AG10803 (cell line): ENCODE measurements around the gene SLC27A4.

ENCODE experiments used
- DNase-seq: peaks from one replicate; pipeline ENCODE4 v3.0.0; 2010; ENCODE audit warnings: low read depth
- H3K4me3 ChIP-seq: 2 replicates; pipeline ENCODE4 v1.5.1; 2011; ENCODE audit warnings: mild to moderate bottlenecking, low read length, control low read depth
- TF ChIP-seq, protein P1 (sequence below): conservative IDR thresholded peaks from 2 replicates; pipeline ENCODE4 v1.5.1; 2011; ENCODE audit warnings: mild to moderate bottlenecking, low read length, control low read depth, inconsistent platforms

SLC27A4 gene

GRCh38 chr9:128397831-128398230 is 57.5 kb downstream of the SLC27A4 start:
- DNase-seq = no peak
- no peak overlapping the region for H3K4me3 ChIP-seq
- TF ChIP-seq, protein P1, sequence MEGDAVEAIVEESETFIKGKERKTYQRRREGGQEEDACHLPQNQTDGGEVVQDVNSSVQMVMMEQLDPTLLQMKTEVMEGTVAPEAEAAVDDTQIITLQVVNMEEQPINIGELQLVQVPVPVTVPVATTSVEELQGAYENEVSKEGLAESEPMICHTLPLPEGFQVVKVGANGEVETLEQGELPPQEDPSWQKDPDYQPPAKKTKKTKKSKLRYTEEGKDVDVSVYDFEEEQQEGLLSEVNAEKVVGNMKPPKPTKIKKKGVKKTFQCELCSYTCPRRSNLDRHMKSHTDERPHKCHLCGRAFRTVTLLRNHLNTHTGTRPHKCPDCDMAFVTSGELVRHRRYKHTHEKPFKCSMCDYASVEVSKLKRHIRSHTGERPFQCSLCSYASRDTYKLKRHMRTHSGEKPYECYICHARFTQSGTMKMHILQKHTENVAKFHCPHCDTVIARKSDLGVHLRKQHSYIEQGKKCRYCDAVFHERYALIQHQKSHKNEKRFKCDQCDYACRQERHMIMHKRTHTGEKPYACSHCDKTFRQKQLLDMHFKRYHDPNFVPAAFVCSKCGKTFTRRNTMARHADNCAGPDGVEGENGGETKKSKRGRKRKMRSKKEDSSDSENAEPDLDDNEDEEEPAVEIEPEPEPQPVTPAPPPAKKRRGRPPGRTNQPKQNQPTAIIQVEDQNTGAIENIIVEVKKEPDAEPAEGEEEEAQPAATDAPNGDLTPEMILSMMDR = no peak

- DNase-seq = no peak
- no peak overlapping the region for H3K4me3 ChIP-seq
- TF ChIP-seq, protein P1 = no peak
These were observed 59.5 kb downstream of the SLC27A4 start for GRCh38 chr9:128399861-128400260.

DNA sequence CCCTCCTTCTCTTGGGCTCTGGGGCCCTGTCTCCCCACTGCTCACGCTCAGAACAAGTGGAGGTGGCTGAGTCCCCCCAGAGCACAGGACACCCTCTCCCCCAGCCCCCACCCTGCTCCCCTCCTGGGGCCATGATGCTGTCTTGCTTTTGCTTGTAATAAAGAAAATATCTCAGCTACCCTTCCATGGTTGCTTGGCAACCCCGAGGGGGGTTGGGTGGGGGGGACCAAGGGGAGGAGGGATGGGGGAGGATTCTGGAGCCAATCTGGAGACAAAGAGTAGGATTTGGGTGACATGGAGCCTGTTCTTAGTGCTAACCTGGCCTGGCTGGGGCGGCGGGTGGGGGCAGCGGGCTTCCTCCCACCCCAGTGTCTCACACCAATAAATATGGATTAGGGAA is 64.2 kb downstream of the SLC27A4 start:
- H3K4me3 ChIP-seq = no peak overlapping the region
- DNase-seq = no peak
- TF ChIP-seq, protein P1 = no peak

DNA sequence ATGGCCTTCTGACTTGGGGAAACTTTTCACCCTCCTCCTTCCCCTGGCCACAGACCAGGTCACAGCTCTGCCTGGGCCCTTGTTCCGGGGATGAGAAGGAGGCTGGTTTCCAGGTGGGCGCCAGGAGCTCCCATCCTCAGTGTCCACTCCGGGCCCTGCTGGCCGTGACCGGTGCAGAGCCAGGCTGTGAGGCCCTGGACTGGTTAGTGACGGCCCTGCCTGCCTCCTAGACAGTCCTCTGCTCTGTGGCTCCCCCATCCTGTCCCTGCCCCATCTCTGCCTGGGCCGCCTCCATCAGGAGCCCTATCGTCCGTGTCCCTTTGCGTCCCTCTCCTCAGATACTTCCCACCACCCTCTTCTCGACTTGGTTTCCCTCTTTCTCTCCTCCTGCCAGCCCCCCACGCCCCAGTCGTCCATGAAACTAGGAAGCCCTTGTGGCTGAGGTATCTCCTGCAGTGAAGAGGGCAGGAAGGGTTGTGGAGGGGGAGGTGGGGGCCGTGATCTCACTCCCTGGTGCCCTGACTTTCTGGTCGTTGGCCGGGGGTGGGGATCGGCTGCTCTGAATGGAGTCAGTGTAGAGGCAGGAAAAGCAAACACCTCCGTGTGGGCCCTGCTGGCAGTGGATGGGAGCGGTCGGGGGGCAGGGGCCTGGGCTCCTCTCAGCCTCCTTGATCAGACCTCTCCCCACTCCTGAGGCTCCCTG is 64.9 kb downstream of the SLC27A4 start:
- no peak overlapping the region for H3K4me3 ChIP-seq
- no peak for DNase-seq
- TF ChIP-seq, protein P1 = no peak

- TF ChIP-seq, protein P1 = no peak
- no peak for DNase-seq
- no peak overlapping the region for H3K4me3 ChIP-seq
These were observed 65.4 kb downstream of the SLC27A4 start for GRCh38 chr9:128405780-128406171.

DNA sequence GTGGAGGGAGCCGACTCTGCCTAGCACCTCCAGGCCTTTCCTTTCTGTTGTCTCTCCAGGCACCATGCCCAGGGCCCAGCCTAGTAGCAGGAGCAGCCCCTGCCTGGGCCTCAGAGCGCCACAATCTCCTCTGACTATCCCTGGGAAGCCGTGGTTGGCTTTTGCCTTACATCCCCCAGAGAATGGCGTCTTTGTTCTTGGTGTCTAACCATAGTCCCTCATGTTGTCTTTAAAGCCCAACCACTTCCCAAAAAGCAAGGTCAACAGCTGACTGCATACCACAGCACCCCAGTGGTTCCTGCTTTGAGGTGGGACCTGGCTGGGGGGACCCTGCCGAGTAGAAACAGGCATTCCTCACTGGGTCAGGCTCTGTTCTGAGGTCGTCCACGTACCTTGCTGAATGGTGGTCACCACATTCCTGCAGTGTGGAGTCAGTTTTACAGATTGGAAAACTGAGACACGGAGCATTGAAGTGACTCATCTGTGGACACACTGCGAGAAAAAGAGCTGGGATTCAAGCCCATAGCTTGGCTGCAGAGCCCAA is 66.6 kb downstream of the SLC27A4 start:
- TF ChIP-seq, protein P1 = no peak
- no peak for DNase-seq
- no peak overlapping the region for H3K4me3 ChIP-seq

DNA sequence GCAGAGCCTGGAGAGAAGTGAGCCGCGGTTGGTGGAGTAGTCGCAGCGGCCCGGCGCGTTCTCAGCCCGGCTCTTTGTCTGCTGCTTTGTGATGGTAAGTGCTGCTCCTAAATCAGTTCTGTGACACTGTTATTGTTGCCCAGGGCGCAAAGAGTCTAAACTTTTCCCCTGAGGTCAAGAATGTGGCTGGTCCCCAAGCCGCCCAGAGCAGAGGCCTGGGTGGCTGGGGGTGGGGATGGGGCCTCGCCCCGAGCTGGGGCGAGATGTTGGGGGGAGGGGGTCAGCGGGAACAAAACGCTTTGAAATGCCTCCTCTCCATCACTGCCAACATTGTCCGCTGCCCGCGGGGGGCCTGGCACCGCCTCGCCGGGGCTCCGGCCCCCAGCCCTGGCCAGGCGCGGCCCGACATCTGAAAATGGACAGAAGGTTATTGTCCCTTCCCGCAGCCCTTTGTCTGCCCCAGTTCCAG is 68.7 kb downstream of the SLC27A4 start:
- H3K4me3 ChIP-seq = no peak overlapping the region

More for the DNA sequence above, 68.7 kb downstream of the SLC27A4 start:
- TF ChIP-seq, protein P1 = no peak
- no peak for DNase-seq
